HCT116 (cell line): ENCODE results near the gene MMD. TPM values are rescaled to one million over a fixed set of nuclear protein-coding genes. Genes with fewer than 3 reads are reported as not detected.
A peak's percentile ranks its signal among the peaks of the same experiment; 100 is the strongest.
"Not testable (repeated sequence)": the region's sequence is repeated elsewhere in the genome, so short reads cannot be mapped to it uniquely, and the experiment has no call there.

Experiments
- ATAC-seq: fragments of 200-7000 bp; cut with Tn5 transposase; 2 replicates; pipeline ENCODE4 v1.9.1; 2020; ENCODE audit warnings: mild to moderate bottlenecking, moderate library complexity
- BruUV-seq: library from RNA; stranded (reverse); fragments of 400-500 nt; replicated peaks from 2 replicates; lab custom pipeline; 2021; lab: Mats Ljungman, UMichigan
- CTCF ChIA-PET: fragments of 300-600 bp; sonication (Branson Sonifier 250); formaldehyde crosslinking; loops from one replicate; lab custom pipeline; 2021; ENCODE audit warnings: antibody characterized with exemption; lab: Charles Lee
- POLR2A ChIA-PET: fragments of 300-600, 350-600 bp; sonication (Branson Sonifier 250); formaldehyde crosslinking; loops from one replicate; lab custom pipeline; 2021; ENCODE audit warnings: antibody characterized with exemption; lab: Charles Lee
- RAD21 ChIA-PET, 2 experiments: fragments of 300-600 bp; sonication (Branson Sonifier 250); formaldehyde crosslinking; loops; one replicate each; lab custom pipeline; 2023; ENCODE audit warnings: low total read pairs in 2 of 2; ENCODE audit not compliant: uncharacterized antibody in 2 of 2, unreplicated experiment in 2 of 2, low non-redundant PET in 1 of 2; lab: Charles Lee
- DNase-seq: peaks from one replicate; pipeline ENCODE4 v3.0.0-alpha.2; 2010; ENCODE audit warnings: low read depth, low spot score
- H2AFZ ChIP-seq: fragments of 200-600 bp; shearing (Covaris generic), sonication (generic); 2 replicates; pipeline ENCODE4 v1.6.1; 2017; ENCODE audit warnings: low read depth, mixed run types, mixed read lengths, antibody characterized with exemption, low read length; ENCODE audit not compliant: poor library complexity, severe bottlenecking
- H3K27ac ChIP-seq: 2 replicates; pipeline ENCODE4 v1.5.1; 2012; ENCODE audit warnings: low read depth, low read length
- H3K27me3 ChIP-seq: fragments of 200-600 bp; sonication (generic); 2 replicates; pipeline ENCODE4 v1.6.1; 2016; ENCODE audit warnings: mixed run types, low read length, mixed read lengths; ENCODE audit not compliant: insufficient read depth
- H3K36me3 ChIP-seq, 2 experiments: fragments of 200-500 bp in 1 of 2; fragments of 200-600 bp in 1 of 2; sonication (Bioruptor generic) in 1 of 2; sonication (generic) in 1 of 2; 2 replicates each; pipeline versions ENCODE4 v1.5.1 to v1.6.1; 2014 to 2016; ENCODE audit warnings: low read length in 2 of 2, inconsistent platforms in 1 of 2, mixed read lengths in 1 of 2, mixed run types in 1 of 2; ENCODE audit not compliant: insufficient read depth in 2 of 2, control insufficient read depth in 1 of 2
- H3K4me1 ChIP-seq, 2 experiments: fragments of 200-600 bp in 1 of 2; sonication (generic) in 1 of 2; 2 replicates each; pipeline versions ENCODE4 v1.5.1 to v1.6.1; 2012 to 2017; ENCODE audit warnings: low read length in 2 of 2, inconsistent platforms in 1 of 2, mild to moderate bottlenecking in 1 of 2, mixed read lengths in 1 of 2, mixed run types in 1 of 2, moderate library complexity in 1 of 2; ENCODE audit not compliant: insufficient read depth in 2 of 2, control insufficient read depth in 1 of 2
- H3K4me2 ChIP-seq: fragments of 200-600 bp; sonication (generic); 2 replicates; pipeline ENCODE4 v1.6.1; 2017; ENCODE audit warnings: mixed run types, low read length, mixed read lengths
- H3K4me3 ChIP-seq, 2 experiments: fragments of 200-600 bp in 1 of 2; sonication (generic) in 1 of 2; replicated peaks in 1 of 2; 2 replicates each; pipeline ENCODE4 v1.5.1; 2011 to 2016; ENCODE audit warnings: low read length in 2 of 2, control low read depth in 1 of 2, low read depth in 1 of 2, mild to moderate bottlenecking in 1 of 2, mixed read lengths in 1 of 2, mixed run types in 1 of 2
- H3K79me2 ChIP-seq: fragments of 200-600 bp; sonication (generic); 2 replicates; pipeline ENCODE4 v1.6.1; 2017; ENCODE audit warnings: mild to moderate bottlenecking, mixed run types, low read length, moderate library complexity, mixed read lengths; ENCODE audit not compliant: insufficient read depth
- H3K9ac ChIP-seq: fragments of 200-600 bp; sonication (generic); 2 replicates; pipeline ENCODE4 v1.6.1; 2016; ENCODE audit warnings: low read length, mixed read lengths
- H3K9me2 ChIP-seq: fragments of 200-600 bp; sonication (generic), shearing (Covaris generic); 2 replicates; pipeline ENCODE4 v1.6.1; 2017; ENCODE audit warnings: mixed run types, mild to moderate bottlenecking, moderate library complexity; ENCODE audit not compliant: insufficient read depth
- H3K9me3 ChIP-seq, 2 experiments: fragments of 200-500 bp in 1 of 2; fragments of 200-600 bp in 1 of 2; sonication (Bioruptor generic) in 1 of 2; sonication (generic) in 1 of 2; 2 replicates each; pipeline ENCODE4 v1.6.1; 2014 to 2017; ENCODE audit warnings: low read length in 2 of 2, mixed read lengths in 2 of 2, inconsistent platforms in 1 of 2, low read depth in 1 of 2, mild to moderate bottlenecking in 1 of 2, mixed run types in 1 of 2, moderate library complexity in 1 of 2; ENCODE audit not compliant: control insufficient read depth in 1 of 2, insufficient read depth in 1 of 2
- H4K20me1 ChIP-seq: fragments of 200-600 bp; sonication (generic), shearing (Covaris generic); 2 replicates; pipeline ENCODE4 v1.6.1; 2017; ENCODE audit warnings: mixed run types, mild to moderate bottlenecking, moderate library complexity; ENCODE audit not compliant: insufficient read depth
- ELF1 ChIP-seq: IDR thresholded peaks from 2 replicates; pipeline ENCODE4 v1.6.1; 2012; ENCODE audit warnings: low read depth, borderline replicate concordance
- EZH2phosphoT487 ChIP-seq: fragments of 200-600 bp; IDR thresholded peaks from 2 replicates; pipeline ENCODE4 v1.6.1; 2018; ENCODE audit warnings: antibody characterized with exemption, borderline replicate concordance
- SP1 ChIP-seq: IDR thresholded peaks from 2 replicates; pipeline ENCODE4 v1.6.1; 2012; ENCODE audit warnings: low read depth
- SRF ChIP-seq: IDR thresholded peaks from 2 replicates; pipeline ENCODE4 v1.6.1; 2012; ENCODE audit warnings: low read depth
- ZNF274 ChIP-seq: fragments of 200-500 bp; sonication (Bioruptor generic); IDR thresholded peaks from 2 replicates; pipeline ENCODE4 v1.6.1; 2014; ENCODE audit warnings: mild to moderate bottlenecking, low read depth, low read length, inconsistent platforms
- intact Hi-C: fragments of 100-400 bp; cut with micrococcal nuclease; formaldehyde crosslinking; loops from 2 replicates; pipeline ENCODE4 v1.10.0; 2022
- total RNA-seq: library from RNA; stranded (reverse); gene quantifications from one replicate; pipeline ENCODE4 v1.2.1, GENCODE V29; 2021; ENCODE audit not compliant: unreplicated experiment
- TF ChIP-seq, protein P1 (sequence below): IDR thresholded peaks from 2 replicates; pipeline ENCODE4 v1.6.1; 2012
- TF ChIP-seq, protein P2 (sequence below), 3 experiments: fragments of 200-600 bp in 1 of 3; sonication (generic) in 1 of 3; IDR thresholded peaks in 2 of 3; conservative IDR thresholded peaks in 1 of 3; 2 replicates each; pipeline ENCODE4 v1.5.1; 2012 to 2017; ENCODE audit warnings: low read depth in 2 of 3, low read length in 2 of 3, antibody characterized with exemption in 1 of 3, borderline replicate concordance in 1 of 3, control low read depth in 1 of 3, mild to moderate bottlenecking in 1 of 3, mixed read lengths in 1 of 3, mixed run types in 1 of 3, moderate library complexity in 1 of 3; ENCODE audit not compliant: insufficient read depth in 1 of 3

MMD gene
- total RNA-seq, 1 experiment from 2014 or later, result 21.3 TPM

GRCh38 chr17:55423535-55423934 is 1.9 kb upstream of the MMD start:
- ChIA-PET CTCF (no interaction called here), POLR2A (no interaction called here), RAD21 (no interaction called here)
- no peak overlapping the region for H3K4me3 ChIP-seq
- peak overlapping the region; percentile 79 for H2AFZ ChIP-seq
- TF ChIP-seq ELF1 (no peak), ZNF274 (no peak), SP1 (no peak), SRF (no peak), EZH2phosphoT487 (no peak)
- TF ChIP-seq, protein P1, sequence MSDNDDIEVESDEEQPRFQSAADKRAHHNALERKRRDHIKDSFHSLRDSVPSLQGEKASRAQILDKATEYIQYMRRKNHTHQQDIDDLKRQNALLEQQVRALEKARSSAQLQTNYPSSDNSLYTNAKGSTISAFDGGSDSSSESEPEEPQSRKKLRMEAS, result no peak
- TF ChIP-seq, protein P2, sequence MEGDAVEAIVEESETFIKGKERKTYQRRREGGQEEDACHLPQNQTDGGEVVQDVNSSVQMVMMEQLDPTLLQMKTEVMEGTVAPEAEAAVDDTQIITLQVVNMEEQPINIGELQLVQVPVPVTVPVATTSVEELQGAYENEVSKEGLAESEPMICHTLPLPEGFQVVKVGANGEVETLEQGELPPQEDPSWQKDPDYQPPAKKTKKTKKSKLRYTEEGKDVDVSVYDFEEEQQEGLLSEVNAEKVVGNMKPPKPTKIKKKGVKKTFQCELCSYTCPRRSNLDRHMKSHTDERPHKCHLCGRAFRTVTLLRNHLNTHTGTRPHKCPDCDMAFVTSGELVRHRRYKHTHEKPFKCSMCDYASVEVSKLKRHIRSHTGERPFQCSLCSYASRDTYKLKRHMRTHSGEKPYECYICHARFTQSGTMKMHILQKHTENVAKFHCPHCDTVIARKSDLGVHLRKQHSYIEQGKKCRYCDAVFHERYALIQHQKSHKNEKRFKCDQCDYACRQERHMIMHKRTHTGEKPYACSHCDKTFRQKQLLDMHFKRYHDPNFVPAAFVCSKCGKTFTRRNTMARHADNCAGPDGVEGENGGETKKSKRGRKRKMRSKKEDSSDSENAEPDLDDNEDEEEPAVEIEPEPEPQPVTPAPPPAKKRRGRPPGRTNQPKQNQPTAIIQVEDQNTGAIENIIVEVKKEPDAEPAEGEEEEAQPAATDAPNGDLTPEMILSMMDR (IDR thresholded peaks at IDR 0.05 in 2 of 3, conservative IDR thresholded peaks at IDR 0.05 in 1 of 3; ENCODE audit: borderline replicate concordance in 1 of 3, insufficient read depth in 1 of 3, low read depth in 2 of 3, low read length in 2 of 3), result no peak
- H3K27me3 ChIP-seq, result peaks cover 38% of the 10 kb centered on the region
- no peaks in the 10 kb centered on the region for H3K9me2 ChIP-seq
- peaks cover 8 to 22% of the 10 kb centered on the region in 2 experiments; a peak in 3 of 4 replicates for H3K4me1 ChIP-seq
- H3K27ac ChIP-seq, result no peak overlapping the region
- ATAC-seq (no peak), DNase-seq (no peak)
- no peaks in the 10 kb centered on the region for H3K36me3 ChIP-seq
- H3K9ac ChIP-seq, result no peak overlapping the region
- no TSS peak for BruUV-seq
- no peaks in the 10 kb centered on the region for H3K9me3 ChIP-seq
- peaks cover 7% of the 10 kb centered on the region; the same call in 1 of the 2 replicates for H3K79me2 ChIP-seq
- H3K4me2 ChIP-seq, result peak overlapping the region; percentile 38
- no peaks in the 10 kb centered on the region for H4K20me1 ChIP-seq
- intact Hi-C loops, result loop anchor here (5.0 kb wide), 1 partner anchor 329 kb away; the partner anchor contains the start of gene PCTP

DNA sequence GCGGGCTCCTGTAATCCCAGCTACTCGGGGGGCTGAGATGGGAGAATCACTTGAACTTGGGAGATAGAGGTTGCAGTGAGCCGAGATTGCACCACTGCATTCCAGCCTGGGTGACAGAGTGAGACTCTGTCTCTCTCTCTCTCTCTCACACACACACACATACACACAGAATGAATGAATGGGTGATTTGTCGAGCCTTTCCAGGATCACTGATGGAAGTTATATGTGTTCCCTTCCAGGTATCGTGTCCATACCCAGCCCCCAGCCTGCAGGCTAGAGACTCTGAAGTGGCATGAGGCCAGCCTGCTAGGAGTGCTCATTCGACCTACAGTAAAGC is 1.2 kb upstream of the MMD start:
- RAD21 ChIA-PET, H3K4me3 ChIP-seq, H3K27ac ChIP-seq, H4K20me1 ChIP-seq, CTCF ChIA-PET, BruUV-seq, ATAC-seq, H3K9me2 ChIP-seq, DNase-seq, H3K36me3 ChIP-seq, H3K79me2 ChIP-seq, H3K9ac ChIP-seq, H3K9me3 ChIP-seq: not testable (repeated sequence)
- Histone ChIP-seq H3K4me2 (peak overlapping the region; percentile 95), H3K4me1 (peaks cover 8 to 22% of the 10 kb centered on the region in 2 experiments; a peak in 3 of 4 replicates), H3K27me3 (peaks cover 36% of the 10 kb centered on the region), H2AFZ (peak overlapping the region; percentile 79)
- intact Hi-C loops, result loop anchor here (5.0 kb wide), 1 partner anchor 330 kb away; the partner anchor contains the start of gene PCTP
- POLR2A ChIA-PET, result interaction anchor here (0.8 kb wide), 1 partner anchor 11 kb away, joined by 5 read pairs; no protein-coding TSS in a partner anchor
